Stimulated activated CD4-positive, alpha-beta T cell treated with anti-CD3 and anti-CD28 coated beads, Interleukin-12 subunit alpha, Interleukin-12 subunit beta, amount 100 ng/mL, for 4 hours (primary cell): ENCODE results near the gene BRI3BP.
A peak's percentile ranks its signal among the peaks of the same experiment; 100 is the strongest.
"Not testable (repeated sequence)": the region's sequence is repeated elsewhere in the genome, so short reads cannot be mapped to it uniquely, and the experiment has no call there.

Experiments
- DNase-seq: peaks from one replicate; pipeline ENCODE4 v3.0.0-alpha.2; 2020

Gene BRI3BP

GRCh38 chr12:124975276-124975675, 18.2 kb upstream of the BRI3BP start:
- DNase-seq, result no peak

GRCh38 chr12:124976999-124977398, 16.4 kb upstream of the BRI3BP start:
- DNase-seq, result no peak

- no peak for DNase-seq
Measured at GRCh38 chr12:124979568-124979967, 13.9 kb upstream of the BRI3BP start.

GRCh38 chr12:124980098-124980892, 13.2 kb upstream of the BRI3BP start:
- DNase-seq, result no peak

- not testable (repeated sequence) for DNase-seq
Measured at GRCh38 chr12:124986876-124987275, 6.6 kb upstream of the BRI3BP start.

- DNase-seq, result peak; percentile 78
Measured at GRCh38 chr12:124992874-124993625, 395 bp upstream of the BRI3BP start.

- no peak for DNase-seq
Measured at GRCh38 chr12:124994437-124994975, 1.1 kb downstream of the BRI3BP start.

GRCh38 chr12:124995200-124995961, 1.9 kb downstream of the BRI3BP start:
- DNase-seq, result no peak

GRCh38 chr12:124998705-124999104, 5.3 kb downstream of the BRI3BP start:
- DNase-seq, result no peak

GRCh38 chr12:125001636-125002035, 8.2 kb downstream of the BRI3BP start:
- DNase-seq, result no peak

GRCh38 chr12:125003021-125003420, 9.6 kb downstream of the BRI3BP start:
- no peak for DNase-seq

- DNase-seq, result no peak
Measured at GRCh38 chr12:125004621-125005020, 11.2 kb downstream of the BRI3BP start.

- DNase-seq, result no peak
Measured at GRCh38 chr12:125005652-125006051, 12.2 kb downstream of the BRI3BP start.

GRCh38 chr12:125006365-125006764, 12.9 kb downstream of the BRI3BP start:
- no peak for DNase-seq

- no peak for DNase-seq
Measured at GRCh38 chr12:125013816-125014442, 20.5 kb downstream of the BRI3BP start.

- DNase-seq, result no peak
Measured at GRCh38 chr12:125014526-125014925, 21.1 kb downstream of the BRI3BP start.

- DNase-seq, result no peak
Measured at GRCh38 chr12:125015680-125016310, 22.4 kb downstream of the BRI3BP start.

- DNase-seq, result no peak
Measured at GRCh38 chr12:125017801-125018200, 24.4 kb downstream of the BRI3BP start.

GRCh38 chr12:125018356-125018755, 24.9 kb downstream of the BRI3BP start:
- DNase-seq, result no peak

- DNase-seq, result no peak
Measured at GRCh38 chr12:125021096-125021495, 27.7 kb downstream of the BRI3BP start.

- no peak for DNase-seq
Measured at GRCh38 chr12:125021771-125022170, 28.3 kb downstream of the BRI3BP start.

- DNase-seq, result no peak
Measured at GRCh38 chr12:125023065-125023464, 29.6 kb downstream of the BRI3BP start.
